OCI-M2 (cell line): ENCODE results near the gene PRKAG2.
"Not testable (repeated sequence)": the region's sequence is repeated elsewhere in the genome, so short reads cannot be mapped to it uniquely, and the experiment has no call there.

Source experiments
- DNase-seq: peaks from one replicate; lab custom pipeline; 2025; ENCODE audit not compliant: unreplicated experiment; lab: John Stamatoyannopoulos, UW

Gene PRKAG2

DNA sequence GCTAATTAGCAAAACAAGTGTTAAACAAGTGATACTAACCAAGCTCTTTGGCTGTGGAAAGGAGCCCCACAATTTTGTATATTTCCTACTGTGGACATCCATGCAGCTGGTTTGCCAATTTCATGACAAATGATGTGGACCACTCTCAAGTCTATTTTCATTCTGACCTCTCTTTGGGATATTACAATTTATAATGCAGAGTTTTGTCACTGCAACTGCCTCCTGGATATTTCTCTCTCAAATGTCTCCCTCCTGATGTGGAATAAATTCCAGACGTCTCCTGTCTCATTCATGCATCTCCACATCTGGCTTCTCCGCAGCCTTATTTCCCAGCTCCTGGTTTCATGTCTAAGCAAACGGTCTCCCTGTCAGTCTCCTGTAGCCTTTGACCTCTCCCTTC lies 276.6 kb downstream of the PRKAG2 start:
- no peak for DNase-seq

DNA sequence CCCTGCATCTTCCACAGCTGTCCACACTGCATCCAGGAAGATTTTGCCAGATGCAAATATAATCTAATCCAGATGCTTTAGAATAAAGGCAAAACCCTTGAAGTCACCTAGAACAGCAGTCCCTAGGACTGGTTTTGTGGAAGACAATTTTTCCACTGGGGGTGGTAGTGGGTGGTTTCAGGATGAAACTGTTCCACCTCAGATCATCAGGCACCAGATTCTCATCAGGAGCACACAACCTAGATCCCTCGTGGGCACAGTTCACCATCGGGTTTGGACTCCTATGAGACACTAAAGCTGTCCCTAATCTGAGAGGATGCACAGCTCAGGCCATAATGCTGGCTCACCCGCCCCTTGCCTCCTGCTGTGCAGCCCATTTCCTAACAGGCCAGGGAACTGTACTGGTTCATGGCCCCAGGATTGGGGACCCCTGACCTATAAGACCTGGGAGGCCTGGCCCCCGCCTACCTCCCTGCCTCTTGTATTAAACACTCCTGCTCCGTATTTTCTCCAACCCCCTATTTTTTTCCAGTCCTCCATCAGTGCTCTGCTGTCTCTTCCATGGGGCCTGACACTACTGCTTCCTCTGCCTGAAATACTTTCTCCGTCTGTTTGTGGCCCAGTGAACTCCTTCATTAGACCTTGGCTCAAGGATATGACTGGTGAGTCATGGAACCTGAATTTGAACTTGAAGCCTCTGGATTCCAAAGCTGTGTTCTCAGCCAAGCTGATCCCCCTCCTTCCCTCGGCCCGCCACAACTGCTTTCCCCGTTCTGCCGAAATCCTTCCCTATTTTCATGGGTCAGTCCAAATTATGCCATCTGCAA lies 277.3 kb downstream of the PRKAG2 start:
- DNase-seq, result no peak

DNA sequence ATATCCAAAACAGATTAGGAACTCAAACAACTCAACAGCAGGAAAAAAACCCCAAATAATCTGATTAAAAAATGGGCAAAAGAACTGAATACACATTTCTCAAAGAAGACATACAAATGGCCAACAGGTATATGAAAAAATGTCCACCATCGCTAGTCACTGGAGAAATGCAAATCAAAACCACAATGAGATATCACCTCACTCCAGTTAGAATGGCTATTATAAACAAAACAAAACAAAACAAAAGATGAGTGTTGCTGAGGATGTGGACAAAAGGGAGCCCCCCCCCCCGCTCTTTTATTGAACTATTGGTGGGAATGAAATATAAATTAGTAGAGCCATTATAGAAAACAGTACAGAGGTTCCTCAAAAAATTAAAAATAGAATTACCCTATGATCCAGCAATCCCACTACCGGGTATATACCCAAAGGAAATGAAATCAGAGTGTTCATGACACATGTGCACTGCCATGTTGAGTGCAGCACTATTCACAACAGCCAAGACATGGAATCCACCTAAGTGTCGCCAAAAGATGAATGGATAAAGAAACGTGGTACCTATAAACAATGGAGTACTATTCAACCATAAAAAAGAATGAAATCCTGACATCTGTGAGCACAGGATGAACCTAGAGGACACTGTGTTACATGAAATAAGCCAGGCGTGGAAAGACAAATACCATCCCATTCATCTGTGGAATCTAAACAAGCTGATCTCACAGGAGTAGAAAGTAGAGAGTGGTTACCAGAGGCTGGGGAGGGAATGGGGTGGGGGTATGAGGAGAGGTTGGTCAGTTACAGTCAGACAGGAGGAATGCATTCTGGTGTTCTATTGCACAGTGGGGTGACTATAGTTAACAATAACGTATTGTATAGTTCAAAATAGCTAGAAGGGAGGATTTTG lies 279.1 kb downstream of the PRKAG2 start:
- DNase-seq, result no peak

DNA sequence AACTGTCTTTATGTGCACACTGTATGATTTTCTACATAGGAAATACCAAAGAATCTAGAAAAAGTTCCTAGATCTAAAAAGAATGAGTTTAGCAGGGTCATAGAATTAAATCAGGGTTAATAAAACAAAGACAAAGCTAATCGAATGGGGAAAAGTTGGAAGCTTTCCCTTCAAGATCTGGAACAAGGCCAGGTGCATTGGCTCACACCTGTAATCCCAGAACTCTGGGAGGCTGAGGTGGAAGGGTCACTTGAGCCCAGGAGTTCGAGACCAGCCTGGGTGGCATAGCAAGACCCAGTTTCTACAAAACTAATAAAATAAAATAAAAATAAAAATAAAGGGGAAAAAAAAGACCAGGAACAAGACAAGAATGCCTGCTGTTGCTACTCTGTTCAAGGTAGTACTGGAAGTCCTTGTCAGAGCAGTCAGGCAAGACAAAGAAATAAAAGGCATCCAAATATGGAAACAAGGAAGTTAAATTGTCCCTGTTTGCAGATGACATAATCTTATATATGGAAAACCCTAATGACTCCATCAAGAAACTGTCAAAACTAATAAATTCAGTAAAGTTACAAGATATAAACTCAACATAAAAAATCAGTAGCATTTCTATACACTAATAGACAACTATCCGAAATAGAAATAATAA lies 281.1 kb downstream of the PRKAG2 start:
- no peak for DNase-seq

- no peak for DNase-seq
Observed at GRCh38 chr7:151592868-151593486, 283.9 kb downstream of the PRKAG2 start.

- DNase-seq, result no peak
Observed at GRCh38 chr7:151592330-151592729, 284.6 kb downstream of the PRKAG2 start.

DNA sequence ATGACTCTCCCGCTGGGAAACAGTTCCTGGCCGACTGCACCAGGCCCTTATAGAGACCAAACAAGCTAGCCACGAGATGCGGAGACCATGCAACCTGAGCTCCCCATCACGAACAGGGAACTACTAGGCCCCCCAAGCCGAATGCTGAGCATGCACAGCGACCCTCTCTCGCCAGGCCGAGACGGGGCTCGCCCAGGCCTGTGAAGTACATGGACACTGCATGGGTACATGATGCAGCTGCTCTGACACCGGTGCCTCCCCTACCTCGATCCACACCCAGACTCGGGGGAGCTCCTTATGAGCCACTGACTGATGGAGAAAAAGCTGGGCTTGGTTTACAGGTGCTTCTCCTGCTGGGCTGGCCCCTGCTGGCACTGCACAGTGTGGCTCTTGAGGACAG lies 285.0 kb downstream of the PRKAG2 start:
- DNase-seq, result no peak

DNA sequence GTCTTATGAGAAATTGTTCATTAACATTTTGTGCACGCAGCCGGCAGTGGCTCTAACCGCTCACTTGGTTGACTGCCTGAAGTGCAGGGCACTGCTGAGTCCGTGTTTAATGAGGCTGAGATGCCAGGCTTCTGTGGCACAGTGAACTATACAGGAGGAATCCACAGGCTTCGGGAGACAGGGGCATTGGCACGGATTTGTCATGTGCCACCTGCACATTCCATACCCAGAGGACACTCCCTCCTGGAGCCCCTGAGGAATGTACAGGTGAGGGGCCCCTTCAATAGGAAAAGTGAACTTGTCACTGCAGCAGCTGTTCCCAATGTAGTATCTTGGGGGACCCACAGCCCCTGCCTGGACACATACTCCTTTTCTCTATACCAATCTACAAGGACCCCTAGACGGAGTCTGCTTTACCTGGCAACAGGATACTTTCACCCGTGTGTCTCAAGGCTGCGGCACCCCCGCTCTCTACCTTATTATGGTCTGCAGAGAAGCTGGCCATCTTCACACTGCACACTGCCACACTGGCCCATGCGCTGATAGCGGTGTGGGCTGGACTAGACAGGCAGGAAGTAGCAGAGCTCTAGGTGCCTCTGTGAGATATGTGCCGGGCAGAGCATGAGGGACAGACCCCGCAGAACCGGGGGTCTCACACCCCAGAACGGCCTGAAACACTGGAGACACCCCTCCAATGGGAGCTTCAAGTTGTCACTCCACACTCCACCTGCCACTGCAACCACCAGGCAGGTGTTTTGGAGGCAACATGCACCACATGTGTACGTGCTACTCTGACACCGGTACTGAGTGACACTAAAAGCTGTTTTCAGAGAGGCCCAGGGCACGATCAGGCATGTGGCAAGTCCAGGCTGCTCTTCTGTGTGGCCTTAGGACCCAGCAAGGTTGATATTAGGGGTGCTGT lies 285.8 kb downstream of the PRKAG2 start:
- no peak for DNase-seq

GRCh38 chr7:151590071-151590849 lies 286.7 kb downstream of the PRKAG2 start:
- no peak for DNase-seq

DNA sequence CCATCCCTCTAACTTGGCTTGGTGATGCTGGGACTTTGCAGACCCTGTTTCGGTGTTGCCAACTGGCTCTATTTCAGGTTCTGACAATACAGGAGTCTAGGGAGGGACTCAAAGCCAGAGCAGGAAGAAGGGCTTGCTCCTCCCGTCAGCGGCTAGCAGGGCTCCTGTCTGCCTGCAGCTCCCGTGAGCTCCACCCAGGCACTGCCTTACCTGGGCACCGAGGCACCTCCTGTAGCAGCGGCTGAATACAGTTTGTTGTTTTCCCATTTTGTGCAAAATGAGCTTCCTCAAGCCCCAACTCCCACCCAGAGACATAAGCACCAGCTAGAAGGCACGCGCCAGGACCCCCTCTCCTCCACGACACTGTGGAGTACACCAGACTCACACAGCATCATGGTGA lies 287.9 kb downstream of the PRKAG2 start:
- no peak for DNase-seq

GRCh38 chr7:151586531-151587260 lies 290.2 kb downstream of the PRKAG2 start:
- no peak for DNase-seq

- no peak for DNase-seq
Observed at GRCh38 chr7:151585744-151586393, 291.0 kb downstream of the PRKAG2 start.

DNA sequence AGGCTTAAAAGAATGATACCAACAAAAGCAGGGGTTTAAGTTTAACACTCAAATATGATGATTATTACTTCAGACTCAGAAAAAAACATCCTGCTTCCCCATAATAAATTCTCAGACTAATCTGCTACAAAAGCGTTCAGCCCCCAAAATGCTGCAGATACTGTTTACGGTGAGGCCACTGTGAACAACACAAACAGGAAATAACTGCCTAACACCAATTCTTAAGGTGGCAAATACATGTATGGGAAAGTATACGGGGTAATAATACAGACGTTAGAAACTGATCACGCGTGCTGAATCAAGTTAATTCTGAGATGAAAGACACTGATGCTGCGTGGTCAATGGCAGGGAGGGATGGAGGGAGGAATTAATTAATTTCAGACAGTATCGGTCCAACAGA lies 295.2 kb downstream of the PRKAG2 start:
- DNase-seq, result no peak

DNA sequence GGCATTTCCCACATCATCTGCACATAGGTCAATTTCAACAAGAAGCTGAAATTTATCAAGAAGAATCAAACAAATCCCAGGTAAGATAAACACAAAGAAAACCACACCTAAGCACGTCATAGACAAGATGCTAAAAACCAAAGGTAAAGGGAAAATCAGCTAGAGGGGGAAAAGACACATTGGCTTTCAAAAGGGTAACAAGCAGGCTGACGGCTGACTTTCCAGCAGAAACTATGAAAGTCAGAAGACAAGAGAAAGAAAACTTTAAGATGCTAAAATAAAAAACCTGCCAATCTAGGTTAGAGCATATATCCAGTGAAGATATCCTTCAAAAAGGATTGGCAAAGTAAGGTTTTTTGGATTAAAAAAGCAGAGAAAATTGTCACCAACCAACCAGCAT lies 297.3 kb downstream of the PRKAG2 start:
- no peak for DNase-seq

DNA sequence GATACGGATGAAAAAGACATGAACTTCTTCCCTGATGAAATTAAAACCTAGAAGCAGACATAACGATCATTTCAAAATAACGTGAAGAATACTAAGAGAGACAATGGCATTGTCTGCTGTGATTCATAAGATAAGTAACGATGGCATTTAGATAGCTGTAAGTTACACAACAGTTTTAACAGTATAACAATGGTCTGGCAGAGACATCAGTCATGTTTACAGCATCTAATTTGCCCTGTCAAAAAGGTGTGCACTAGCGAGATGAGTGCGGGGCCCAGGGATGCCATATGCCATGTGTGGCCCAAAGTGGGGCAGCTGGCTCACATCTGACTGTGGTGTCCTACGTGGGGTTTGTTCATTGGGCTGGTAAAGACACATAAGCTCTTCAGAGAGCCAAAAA lies 301.5 kb downstream of the PRKAG2 start:
- DNase-seq, result no peak

- DNase-seq, result not testable (repeated sequence)
Observed at GRCh38 chr7:151573046-151573445, 303.9 kb downstream of the PRKAG2 start.

DNA sequence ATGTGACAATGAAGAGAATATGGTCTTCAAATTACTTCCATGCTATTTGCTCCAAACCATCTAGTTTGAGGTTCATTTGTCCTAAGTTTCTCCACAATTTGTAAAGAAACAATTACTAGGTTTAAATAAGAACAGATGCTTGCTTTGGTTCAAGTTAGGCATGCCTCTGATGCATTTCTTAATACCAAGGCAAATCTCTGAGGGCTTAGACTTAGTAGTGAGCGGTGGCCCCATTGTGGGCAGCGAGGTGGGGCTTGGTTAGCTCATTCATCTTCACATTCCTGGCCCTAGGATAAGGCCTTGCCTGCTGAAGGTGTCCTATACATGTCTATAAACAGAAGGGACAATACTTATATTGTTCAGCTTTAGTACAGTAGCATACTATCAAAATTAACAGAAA lies 304.8 kb downstream of the PRKAG2 start:
- DNase-seq, result no peak

GRCh38 chr7:151571471-151571870 lies 305.4 kb downstream of the PRKAG2 start:
- DNase-seq, result no peak
